SKM-1 treated with dmso at 0.1 percent for 144 hours (cell line): ENCODE results near the gene EPN3.

Experiments
- DNase-seq: peaks from one replicate; lab custom pipeline; 2025; ENCODE audit not compliant: unreplicated experiment; lab: John Stamatoyannopoulos, UW

EPN3 gene

DNA sequence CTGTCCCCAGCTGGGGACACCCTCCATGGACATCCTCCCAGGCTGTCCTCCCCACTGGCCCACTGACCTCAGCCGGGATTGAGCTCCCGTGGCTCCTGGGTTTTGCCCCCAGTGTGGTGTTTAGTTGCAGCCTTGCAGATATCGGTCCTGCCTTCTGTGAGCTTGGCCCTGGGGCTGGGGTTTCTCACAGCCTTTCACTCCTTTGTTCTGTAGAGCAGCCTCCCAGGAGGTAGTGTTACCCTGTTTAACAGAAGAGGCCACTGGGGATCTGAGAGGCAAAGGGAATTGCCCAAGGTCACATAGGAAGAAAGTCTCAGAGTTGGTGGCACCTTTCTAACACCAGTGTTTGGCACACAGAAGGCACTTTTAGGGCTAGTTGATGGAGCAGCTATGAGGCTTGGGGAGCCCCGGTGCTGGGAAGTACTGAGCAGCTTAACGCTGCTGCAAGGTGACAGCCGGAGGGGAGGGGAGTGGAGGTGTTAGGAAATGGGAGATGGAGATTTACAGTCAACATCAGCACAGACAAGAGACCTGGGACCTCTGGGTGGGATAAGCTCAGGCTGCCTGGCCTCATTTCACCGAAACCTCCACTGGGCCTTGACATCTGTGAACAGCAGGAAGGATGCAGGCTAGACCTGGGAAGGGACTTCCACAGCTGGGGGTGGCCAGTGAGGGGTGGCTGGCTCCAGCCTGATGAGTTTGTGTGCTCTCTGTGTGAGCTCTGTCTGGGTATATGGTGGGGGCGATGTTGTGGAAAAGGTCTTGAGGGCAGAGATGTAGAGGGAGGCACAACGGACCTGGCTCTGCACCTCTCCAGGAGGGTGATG is 54.1 kb downstream of the EPN3 start:
- no peak for DNase-seq

DNA sequence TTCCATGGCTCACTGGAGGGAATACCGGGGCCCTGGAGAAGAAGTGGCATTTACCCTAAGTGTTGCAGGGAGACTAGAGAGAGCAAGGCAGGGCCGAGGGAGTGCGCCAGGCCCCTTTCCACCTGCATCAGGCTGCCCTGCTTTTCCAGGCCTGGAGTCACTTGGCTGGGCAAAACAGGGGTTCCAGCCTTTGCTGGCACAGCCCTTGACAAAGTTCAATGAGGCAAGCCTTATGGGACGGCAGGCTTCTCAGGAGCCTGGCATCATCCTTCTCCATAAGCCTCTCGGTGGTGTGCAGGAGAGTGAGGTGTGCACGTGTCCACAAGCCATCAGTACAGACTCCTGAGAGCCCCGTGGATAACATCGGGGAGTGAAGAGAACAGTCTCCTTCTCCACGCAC is 55.0 kb downstream of the EPN3 start:
- DNase-seq: no peak

DNA sequence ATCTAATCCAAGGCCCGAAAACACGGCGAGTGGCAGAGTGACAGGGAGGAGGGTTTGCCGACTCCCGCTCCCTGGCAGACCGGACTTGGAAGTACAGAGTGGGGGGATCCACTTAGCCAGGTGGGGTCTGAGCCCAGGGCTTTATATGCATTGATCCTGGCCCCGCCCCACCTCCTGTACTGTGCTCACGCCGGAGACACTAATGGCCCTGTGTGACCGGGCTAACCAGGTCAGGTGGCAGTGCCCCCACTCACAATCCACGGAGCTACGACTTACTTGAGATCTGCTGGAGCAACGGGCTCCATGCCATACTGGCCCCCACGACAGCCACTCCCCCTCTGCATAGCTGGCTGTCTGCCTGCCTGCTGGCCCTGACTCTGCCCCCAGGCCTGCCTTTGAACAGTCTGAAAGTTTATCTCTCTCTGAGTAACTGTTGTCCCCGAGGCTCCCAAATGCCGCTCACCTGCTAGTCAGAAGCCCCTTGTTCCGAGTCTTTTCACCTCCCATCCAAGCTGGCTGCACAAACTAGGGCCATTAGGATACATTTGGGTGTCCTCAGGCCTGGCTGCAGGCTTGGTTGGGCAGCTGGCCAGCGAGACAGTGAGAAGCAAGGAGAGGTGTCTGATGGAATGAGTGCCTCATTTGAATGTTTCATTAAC is 56.0 kb downstream of the EPN3 start:
- DNase-seq: no peak

DNA sequence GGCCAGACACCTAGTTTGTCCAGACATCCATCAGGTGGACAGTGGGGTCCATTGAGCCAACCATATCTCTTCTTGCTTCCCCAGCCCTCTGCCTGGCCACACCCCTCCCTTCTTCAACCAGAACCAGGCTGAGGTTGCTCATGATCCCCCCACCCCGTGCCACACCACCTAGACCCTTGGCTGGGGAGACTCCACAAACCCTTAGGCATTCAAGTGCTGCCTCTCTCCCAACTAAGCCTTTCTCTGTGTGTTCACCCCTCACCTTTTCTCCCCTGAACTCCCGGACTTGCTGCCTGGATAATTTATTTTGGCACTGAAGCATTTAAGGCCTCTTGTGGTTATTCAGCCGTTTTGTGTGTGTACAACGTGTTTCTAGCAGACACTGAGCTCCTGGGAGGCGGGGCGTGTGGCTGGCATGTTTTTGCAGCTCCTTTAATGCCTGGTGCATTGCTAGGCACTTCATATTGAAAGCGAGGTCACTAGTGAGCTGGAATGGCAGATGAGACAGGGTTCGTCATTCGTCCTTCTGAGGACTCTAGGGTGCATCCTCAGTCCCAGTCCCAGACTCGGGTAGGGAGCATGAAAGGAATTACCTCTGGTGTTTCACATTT is 56.7 kb downstream of the EPN3 start:
- DNase-seq: no peak

DNA sequence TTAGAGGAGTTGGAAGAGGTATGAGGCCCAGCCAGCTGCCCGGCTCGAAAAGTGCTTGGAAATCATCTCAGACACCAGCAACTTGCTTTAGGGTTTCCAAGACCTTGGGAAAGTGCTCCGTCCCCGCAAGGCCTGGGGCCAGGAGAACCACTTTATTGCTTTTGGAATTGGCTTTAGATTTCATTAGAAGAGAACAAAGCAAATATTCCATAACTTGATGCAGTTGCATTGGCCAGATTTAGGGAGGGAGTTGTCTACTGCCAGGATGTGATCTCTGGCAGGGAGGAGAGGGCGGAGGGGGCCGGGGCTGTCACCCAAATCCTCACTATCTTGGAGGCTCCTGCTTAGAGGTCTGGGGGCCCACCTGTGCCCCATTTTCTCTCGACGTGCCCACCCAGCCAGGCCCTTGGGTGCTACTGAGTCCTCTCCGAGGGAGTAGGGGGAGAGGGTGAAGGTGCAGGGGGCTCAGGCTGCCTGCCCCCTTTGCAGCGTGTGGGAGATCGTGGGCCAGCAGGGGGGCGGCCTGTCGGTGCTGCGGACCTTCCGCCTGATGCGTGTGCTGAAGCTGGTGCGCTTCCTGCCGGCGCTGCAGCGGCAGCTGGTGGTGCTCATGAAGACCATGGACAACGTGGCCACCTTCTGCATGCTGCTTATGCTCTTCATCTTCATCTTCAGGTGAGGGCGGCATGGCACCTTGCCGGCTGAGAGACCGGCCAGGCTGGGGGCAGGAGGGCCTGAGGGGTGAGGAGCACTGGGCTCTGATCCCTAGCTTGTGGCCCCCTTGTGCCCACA is 58.6 kb downstream of the EPN3 start:
- no peak for DNase-seq

DNA sequence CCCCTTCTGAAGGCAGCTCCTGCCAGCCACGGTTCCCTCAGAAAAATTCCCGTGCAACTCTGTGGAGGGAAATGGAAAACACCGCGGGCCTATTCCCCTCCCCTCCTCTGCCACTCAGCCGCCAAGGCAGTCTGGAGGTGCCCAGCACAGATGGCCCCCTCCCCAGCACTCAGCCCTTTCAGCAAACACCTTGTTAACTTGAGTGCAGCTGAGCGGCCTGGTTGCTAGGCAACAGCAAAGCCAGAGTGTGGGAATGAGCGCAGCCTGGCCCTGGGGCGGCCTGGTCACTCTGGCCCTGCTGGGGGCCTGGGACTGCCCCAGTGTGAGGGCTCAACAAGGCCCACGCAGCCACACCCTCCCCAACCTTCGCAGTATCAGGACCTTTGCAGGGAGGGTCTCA is 60.8 kb downstream of the EPN3 start:
- no peak for DNase-seq
